Loucy (cell line): ENCODE results near the gene IST1.

Experiments
- CTCF ChIP-seq: fragments of 200-600 bp; sonication (generic); conservative IDR thresholded peaks from 2 replicates; pipeline ENCODE4 v1.5.1; 2014; ENCODE audit warnings: mild to moderate bottlenecking, antibody characterized with exemption, low read length
- EZH2phosphoT487 ChIP-seq: fragments of 200-600 bp; IDR thresholded peaks from 2 replicates; pipeline ENCODE4 v1.6.1; 2018; ENCODE audit warnings: antibody characterized with exemption, mild to moderate bottlenecking, moderate library complexity, borderline replicate concordance

GRCh38 chr16:71903608-71904007, 8.3 kb downstream of the IST1 start:
- TF ChIP-seq CTCF (no peak), EZH2phosphoT487 (no peak)
